ENCODE results near the gene FRS2. TPM values are rescaled to one million over a fixed set of nuclear protein-coding genes. Genes with fewer than 3 reads are reported as not detected.

FRS2 gene
- total and polyA plus RNA-seq, 2 of the 4 experiments (the other 2 are of a cell fraction), result 12.4 to 58.3 TPM

Small RNA genes within 50 kb of the gene (microRNA-seq; reads per million reads assigned to microRNA genes)
- gene MIR3913-1 (ENCODE audit: insufficient read depth in 1 of 2, insufficient read length in 1 of 2, unreplicated experiment in 1 of 2), result 0 reads per million in 2 experiments
- not detected for gene MIR3913-2 (ENCODE audit: unreplicated experiment)

Small RNA genes within 50 kb of the gene (small RNA-seq; reads per million reads assigned to genes)
- gene MIR3913-1, result 0 to 0.65 (median 0) reads per million in 5 experiments

Other genes with a start within 250 kb of the FRS2 start
- 9.1 and 13.9 TPM in 2 replicates for gene CPSF6, start 230.8 kb upstream of the FRS2 start, total RNA-seq (2012; rRNA removed)
- gene CPSF6, start 230.8 kb upstream of the FRS2 start, polyA plus RNA-seq (2012; rRNA removed), result 39.3 and 40.7 TPM in 2 replicates
- not detected in 2 replicates for gene LYZ, start 122.0 kb upstream of the FRS2 start, total RNA-seq (2012; rRNA removed)
- not detected in 2 replicates for gene LYZ, start 122.0 kb upstream of the FRS2 start, polyA plus RNA-seq (2012; rRNA removed)
- gene YEATS4, start 110.6 kb upstream of the FRS2 start, total RNA-seq (2012; rRNA removed), result 15.1 and 17.8 TPM in 2 replicates
- 6.9 and 10.0 TPM in 2 replicates for gene YEATS4, start 110.6 kb upstream of the FRS2 start, polyA plus RNA-seq (2012; rRNA removed)
- gene CCT2, start 115.1 kb downstream of the FRS2 start, total RNA-seq (2012; rRNA removed), result 565 and 651 TPM in 2 replicates
- 194 TPM in 2 replicates for gene CCT2, start 115.1 kb downstream of the FRS2 start, polyA plus RNA-seq (2012; rRNA removed)
- not detected in 2 replicates for gene LRRC10, start 140.5 kb downstream of the FRS2 start, total RNA-seq (2012; rRNA removed)
- not detected in 2 replicates for gene LRRC10, start 140.5 kb downstream of the FRS2 start, polyA plus RNA-seq (2012; rRNA removed)
- gene BEST3, start 228.9 kb downstream of the FRS2 start, total RNA-seq (2012; rRNA removed), result under 0.01 TPM in 2 replicates
- 0.07 and 0.09 TPM in 2 replicates for gene BEST3, start 228.9 kb downstream of the FRS2 start, polyA plus RNA-seq (2012; rRNA removed)